ENCODE data around the gene CACNA1F.

- TF ChIP-seq CTCF (IDR thresholded peaks at IDR 0.05), result no peak
- no peak for TF ChIP-seq EP300 (IDR thresholded peaks at IDR 0.05)
- no peak for TF ChIP-seq POLR2A (IDR thresholded peaks at IDR 0.05)
These were observed 66.0 kb downstream of the CACNA1F start for GRCh38 chrX:49166914-49167739.

Measured in stomach (tissue), 4 donors.